K562 (cell line): ENCODE data around the gene ZNF48. TPM values are rescaled to one million over a fixed set of nuclear protein-coding genes. Genes with fewer than 3 reads are reported as not detected.

Experiments used
- BCLAF1 ChIP-seq, 2 experiments: fragments of 450-650 bp in 1 of 2; IDR thresholded peaks; 2 replicates each; pipeline ENCODE4 v1.6.1; 2011 to 2017; ENCODE audit warnings: low read depth in 2 of 2, antibody characterized with exemption in 1 of 2, borderline replicate concordance in 1 of 2, low read length in 1 of 2, mild to moderate bottlenecking in 1 of 2, mixed read lengths in 1 of 2; ENCODE audit not compliant: control insufficient read depth in 1 of 2
- HBP1 ChIP-seq: fragments of 450-650 bp; formaldehyde crosslinking; IDR thresholded peaks from 2 replicates; pipeline ENCODE4 v1.4.0; 2022; ENCODE audit warnings: missing genetic modification characterization
- ILF3 ChIP-seq: fragments of 450-650 bp; IDR thresholded peaks from 2 replicates; pipeline ENCODE4 v1.6.1; 2018; ENCODE audit warnings: antibody characterized with exemption, mild to moderate bottlenecking, moderate library complexity, borderline replicate concordance
- NCOA2 ChIP-seq, 2 experiments: fragments of 450-650 bp; IDR thresholded peaks; 2 replicates each; pipeline ENCODE4 v1.6.1; 2018; ENCODE audit warnings: mild to moderate bottlenecking in 2 of 2, moderate library complexity in 1 of 2; ENCODE audit not compliant: partially characterized antibody in 2 of 2
- POLR2AphosphoS2 ChIP-seq: IDR thresholded peaks from 2 replicates; pipeline ENCODE4 v1.6.1; 2012; ENCODE audit warnings: low read length, improper control_type of control experiment
- RAD51 ChIP-seq: fragments of 450-650 bp; IDR thresholded peaks from 2 replicates; pipeline ENCODE4 v1.7.1; 2016; ENCODE audit warnings: low read depth, mild to moderate bottlenecking, borderline replicate concordance
- RNF219 ChIP-seq: fragments of 250-450 bp; sonication (Bioruptor Pico); IDR thresholded peaks from 2 replicates; pipeline ENCODE4 v1.5.0; 2022; ENCODE audit warnings: mild to moderate bottlenecking
- SMAD2 ChIP-seq: fragments of 150-350 bp; IDR thresholded peaks from 2 replicates; pipeline ENCODE4 v1.6.1; 2014; ENCODE audit warnings: low read depth, mild to moderate bottlenecking, low read length
- ZEB2 ChIP-seq: fragments of 450-650 bp; IDR thresholded peaks from 2 replicates; pipeline ENCODE4 v1.6.1; 2016
- ZNF551 ChIP-seq: fragments of 250-450 bp; sonication (Bioruptor Pico); IDR thresholded peaks from 2 replicates; pipeline ENCODE4 v1.5.0; 2021; ENCODE audit warnings: mild to moderate bottlenecking, moderate library complexity
- ZNF830 ChIP-seq: fragments of 250-450 bp; sonication (Bioruptor Pico); IDR thresholded peaks from 2 replicates; pipeline ENCODE4 v1.5.0; 2021; ENCODE audit warnings: mild to moderate bottlenecking
- polyA plus RNA-seq, 8 experiments: library from polyadenylated mRNA; depleted of rRNA in 4 of 8; stranded (reverse) in 5 of 8; unstranded in 3 of 8; fragments of >200 nt; fragmentation: Nextera tagmentation in 2 of 8; fragmentation: Illumina TruSeq in 1 of 8; extraction: Ambion mirVana in 2 of 8; extraction: Trizol in 1 of 8; gene quantifications; 2 replicates each; pipeline versions ENCODE4 v1.2.1 to v1.2.3, GENCODE V29; 2011 to 2014; ENCODE audit warnings: inconsistent platforms in 1 of 8, missing spikeins in 1 of 8
- total RNA-seq, 7 experiments: library from RNA; depleted of rRNA in 6 of 7; stranded (reverse); fragments of >200 nt in 6 of 7; fragmentation: Illumina TruSeq in 2 of 7; extraction: Trizol in 2 of 7; gene quantifications; 2 replicates each; pipeline versions ENCODE4 v1.2.1 to v1.2.3, GENCODE V29; 2011 to 2021; ENCODE audit warnings: low replicate concordance in 1 of 7
- TF ChIP-seq, protein P1 (sequence below): sonication (generic); IDR thresholded peaks from 2 replicates; pipeline ENCODE4 v1.6.1; 2016
- TF ChIP-seq, protein P2 (sequence below): fragments of 250-450 bp; sonication (Bioruptor Pico); IDR thresholded peaks from 2 replicates; pipeline ENCODE4 v1.5.0; 2021
- TF ChIP-seq, protein P3 (sequence below), 2 experiments: IDR thresholded peaks in 1 of 2; conservative IDR thresholded peaks in 1 of 2; 2 replicates each; pipeline ENCODE4 v1.6.1; 2016; ENCODE audit warnings: low read depth in 2 of 2, mild to moderate bottlenecking in 1 of 2, missing compliant biosample characterization in 1 of 2, missing genetic modification characterization in 1 of 2, moderate library complexity in 1 of 2

ZNF48 gene
- total and polyA plus RNA-seq, 9 of the 15 experiments (the other 6 are each of a cell fraction or from before 2014, with no cell fraction given) = 0.38 to 11.6 (median 4.7) TPM

- TF ChIP-seq HBP1 (CRISPR knock-in tag) = no peak
- TF ChIP-seq, protein P1, sequence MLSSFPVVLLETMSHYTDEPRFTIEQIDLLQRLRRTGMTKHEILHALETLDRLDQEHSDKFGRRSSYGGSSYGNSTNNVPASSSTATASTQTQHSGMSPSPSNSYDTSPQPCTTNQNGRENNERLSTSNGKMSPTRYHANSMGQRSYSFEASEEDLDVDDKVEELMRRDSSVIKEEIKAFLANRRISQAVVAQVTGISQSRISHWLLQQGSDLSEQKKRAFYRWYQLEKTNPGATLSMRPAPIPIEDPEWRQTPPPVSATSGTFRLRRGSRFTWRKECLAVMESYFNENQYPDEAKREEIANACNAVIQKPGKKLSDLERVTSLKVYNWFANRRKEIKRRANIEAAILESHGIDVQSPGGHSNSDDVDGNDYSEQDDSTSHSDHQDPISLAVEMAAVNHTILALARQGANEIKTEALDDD = no peak
- TF ChIP-seq NCOA2 (IDR thresholded peaks at IDR 0.05; ENCODE audit: partially characterized antibody in 2 of 2) = no peak
- TF ChIP-seq RNF219 (CRISPR knock-in tag) = no peak
- no peak for TF ChIP-seq BCLAF1 (IDR thresholded peaks at IDR 0.05; ENCODE audit: borderline replicate concordance in 1 of 2, control insufficient read depth in 1 of 2, low read depth in 2 of 2, low read length in 1 of 2)
- TF ChIP-seq ZEB2 = 0 out of 2 replicates have a peak, but pooled peaks have one; percentile 5
- TF ChIP-seq ZNF551 (CRISPR knock-in tag) = no peak
- TF ChIP-seq, protein P2, sequence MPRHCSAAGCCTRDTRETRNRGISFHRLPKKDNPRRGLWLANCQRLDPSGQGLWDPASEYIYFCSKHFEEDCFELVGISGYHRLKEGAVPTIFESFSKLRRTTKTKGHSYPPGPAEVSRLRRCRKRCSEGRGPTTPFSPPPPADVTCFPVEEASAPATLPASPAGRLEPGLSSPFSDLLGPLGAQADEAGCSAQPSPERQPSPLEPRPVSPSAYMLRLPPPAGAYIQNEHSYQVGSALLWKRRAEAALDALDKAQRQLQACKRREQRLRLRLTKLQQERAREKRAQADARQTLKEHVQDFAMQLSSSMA (CRISPR knock-in tag) = no peak
- peak; percentile 80; the same call in 1 of the 2 replicates for TF ChIP-seq POLR2AphosphoS2
- peak; percentile 92 for TF ChIP-seq RAD51
- TF ChIP-seq ZNF830 = 0 out of 2 replicates have a peak, but pooled peaks have one; percentile 74
- TF ChIP-seq, protein P3, sequence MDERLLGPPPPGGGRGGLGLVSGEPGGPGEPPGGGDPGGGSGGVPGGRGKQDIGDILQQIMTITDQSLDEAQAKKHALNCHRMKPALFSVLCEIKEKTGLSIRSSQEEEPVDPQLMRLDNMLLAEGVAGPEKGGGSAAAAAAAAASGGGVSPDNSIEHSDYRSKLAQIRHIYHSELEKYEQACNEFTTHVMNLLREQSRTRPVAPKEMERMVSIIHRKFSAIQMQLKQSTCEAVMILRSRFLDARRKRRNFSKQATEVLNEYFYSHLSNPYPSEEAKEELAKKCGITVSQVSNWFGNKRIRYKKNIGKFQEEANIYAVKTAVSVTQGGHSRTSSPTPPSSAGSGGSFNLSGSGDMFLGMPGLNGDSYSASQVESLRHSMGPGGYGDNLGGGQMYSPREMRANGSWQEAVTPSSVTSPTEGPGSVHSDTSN (CRISPR knock-in tag; IDR thresholded peaks at IDR 0.05; ENCODE audit: low read depth) = peak; percentile 95
- TF ChIP-seq, protein P3 (tag; conservative IDR thresholded peaks at IDR 0.05; ENCODE audit: low read depth) = peak; percentile 100
- TF ChIP-seq SMAD2 = no peak
- no peak for TF ChIP-seq ILF3
Observed at GRCh38 chr16:30445408-30446202, 50.4 kb downstream of the ZNF48 start, which contains the start of gene SEPHS2 (continued).
